Measurements from ENCODE around the gene POMC.

The POMC gene

GRCh38 chr2:25194576-25195122 lies 26.3 kb upstream of the POMC start:
- no peak overlapping the region for H3K27ac ChIP-seq
- TF ChIP-seq ZFX (IDR thresholded peaks at IDR 0.05) = no peak
- TF ChIP-seq, protein P1, sequence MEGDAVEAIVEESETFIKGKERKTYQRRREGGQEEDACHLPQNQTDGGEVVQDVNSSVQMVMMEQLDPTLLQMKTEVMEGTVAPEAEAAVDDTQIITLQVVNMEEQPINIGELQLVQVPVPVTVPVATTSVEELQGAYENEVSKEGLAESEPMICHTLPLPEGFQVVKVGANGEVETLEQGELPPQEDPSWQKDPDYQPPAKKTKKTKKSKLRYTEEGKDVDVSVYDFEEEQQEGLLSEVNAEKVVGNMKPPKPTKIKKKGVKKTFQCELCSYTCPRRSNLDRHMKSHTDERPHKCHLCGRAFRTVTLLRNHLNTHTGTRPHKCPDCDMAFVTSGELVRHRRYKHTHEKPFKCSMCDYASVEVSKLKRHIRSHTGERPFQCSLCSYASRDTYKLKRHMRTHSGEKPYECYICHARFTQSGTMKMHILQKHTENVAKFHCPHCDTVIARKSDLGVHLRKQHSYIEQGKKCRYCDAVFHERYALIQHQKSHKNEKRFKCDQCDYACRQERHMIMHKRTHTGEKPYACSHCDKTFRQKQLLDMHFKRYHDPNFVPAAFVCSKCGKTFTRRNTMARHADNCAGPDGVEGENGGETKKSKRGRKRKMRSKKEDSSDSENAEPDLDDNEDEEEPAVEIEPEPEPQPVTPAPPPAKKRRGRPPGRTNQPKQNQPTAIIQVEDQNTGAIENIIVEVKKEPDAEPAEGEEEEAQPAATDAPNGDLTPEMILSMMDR (conservative IDR thresholded peaks at IDR 0.05) = no peak

- no peak for TF ChIP-seq ZFX (IDR thresholded peaks at IDR 0.05)
- TF ChIP-seq, protein P1 (conservative IDR thresholded peaks at IDR 0.05) = no peak
- no peak overlapping the region for H3K27ac ChIP-seq
These were observed 22.2 kb upstream of the POMC start for GRCh38 chr2:25190536-25190935.

GRCh38 chr2:25188405-25188804 lies 20.0 kb upstream of the POMC start:
- no peak overlapping the region for H3K27ac ChIP-seq
- no peak for TF ChIP-seq ZFX (IDR thresholded peaks at IDR 0.05)
- TF ChIP-seq, protein P1 (conservative IDR thresholded peaks at IDR 0.05) = no peak

DNA sequence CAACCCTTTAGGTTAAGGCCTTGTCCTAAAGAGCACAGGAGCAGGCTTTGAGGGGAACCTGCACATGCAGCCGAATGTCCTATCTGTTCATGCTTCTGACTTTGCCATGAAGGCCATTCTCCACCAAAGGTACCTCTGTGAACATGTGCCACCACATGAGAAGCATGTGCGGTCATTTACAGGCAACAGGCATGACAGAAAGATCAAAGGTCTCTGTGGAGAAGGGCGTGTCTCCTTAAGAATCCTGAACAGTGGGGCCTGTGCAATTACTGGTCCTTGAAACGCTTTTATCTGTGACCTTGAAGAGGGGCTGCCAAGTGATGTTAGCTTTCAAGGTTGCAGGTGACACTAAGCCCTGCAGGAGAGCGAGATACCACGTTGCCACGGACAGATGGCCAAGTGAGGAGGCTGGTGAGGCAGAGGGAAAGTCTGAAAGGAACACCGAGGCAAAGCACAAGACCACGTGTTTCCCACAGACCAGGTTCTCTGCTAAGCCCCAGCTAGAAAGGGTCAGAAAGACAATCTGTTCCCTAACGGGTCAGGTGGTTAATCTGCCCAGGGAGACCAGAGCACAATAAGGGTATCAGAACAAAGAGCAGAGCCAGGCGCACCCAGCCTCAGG lies 19.5 kb upstream of the POMC start:
- no peak overlapping the region for H3K27ac ChIP-seq
- TF ChIP-seq ZFX (IDR thresholded peaks at IDR 0.05) = no peak
- TF ChIP-seq, protein P1 (conservative IDR thresholded peaks at IDR 0.05) = no peak

DNA sequence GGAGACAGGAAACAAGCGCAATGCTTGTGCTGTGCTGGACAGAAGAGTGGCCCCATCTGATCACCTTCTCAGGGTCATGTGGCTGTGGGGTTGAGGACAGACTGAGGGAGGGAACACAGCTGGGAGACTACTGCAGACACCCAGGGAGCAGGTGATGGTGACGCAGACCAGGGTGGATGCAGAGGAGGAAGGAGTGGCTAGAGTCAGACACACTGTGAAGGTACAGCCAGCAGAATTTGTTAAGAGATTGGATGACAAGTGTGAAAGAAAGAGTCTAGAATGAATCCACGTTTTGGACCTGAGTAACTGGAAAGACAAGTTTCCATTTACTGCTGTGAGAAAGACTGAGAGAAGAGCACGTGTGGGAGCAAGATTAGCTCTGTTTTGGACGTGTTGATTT lies 15.9 kb upstream of the POMC start:
- peak overlapping the region; percentile 42 for H3K27ac ChIP-seq
- TF ChIP-seq, protein P1 (conservative IDR thresholded peaks at IDR 0.05) = no peak
- no peak for TF ChIP-seq ZFX (IDR thresholded peaks at IDR 0.05)

GRCh38 chr2:25178976-25179375 lies 10.6 kb upstream of the POMC start:
- TF ChIP-seq, protein P1 (conservative IDR thresholded peaks at IDR 0.05) = no peak
- no peak for TF ChIP-seq ZFX (IDR thresholded peaks at IDR 0.05)
- no peak overlapping the region for H3K27ac ChIP-seq

DNA sequence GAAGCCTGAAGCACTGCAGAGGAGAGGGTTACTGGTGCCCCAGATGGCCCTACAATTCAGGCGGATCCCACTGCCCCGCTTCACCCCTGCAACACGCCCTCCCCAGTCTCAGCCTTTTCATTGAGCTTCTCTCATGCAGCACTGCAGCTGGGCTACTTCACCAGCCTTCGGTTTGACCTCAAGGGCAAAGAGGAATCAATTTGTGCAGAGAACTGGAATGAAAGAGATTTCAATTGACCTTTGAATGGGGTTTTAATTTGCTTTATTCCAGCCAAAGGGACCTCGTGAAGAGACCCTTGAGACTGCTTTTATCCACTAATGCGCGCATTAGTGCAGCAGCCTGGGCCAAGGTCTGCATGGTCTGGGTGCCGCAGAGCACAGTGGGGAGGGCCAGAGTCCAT lies 8.8 kb upstream of the POMC start:
- no peak for TF ChIP-seq ZFX (IDR thresholded peaks at IDR 0.05)
- TF ChIP-seq, protein P1 (conservative IDR thresholded peaks at IDR 0.05) = no peak
- H3K27ac ChIP-seq = no peak overlapping the region

All from C4-2B (cell line).